Mammary microvascular endothelial cell (primary cell): Measurements from ENCODE around the gene MMUT. TPM values are rescaled to one million over a fixed set of nuclear protein-coding genes. Genes with fewer than 3 reads are reported as not detected.

Experiments
- total RNA-seq: library from RNA; depleted of rRNA; stranded (reverse); fragments of >200 nt; gene quantifications from 2 replicates; pipeline ENCODE4 v1.2.3, GENCODE V29; 2015

Gene MMUT
- 6.5 and 8.4 TPM in 2 replicates for total RNA-seq

DNA sequence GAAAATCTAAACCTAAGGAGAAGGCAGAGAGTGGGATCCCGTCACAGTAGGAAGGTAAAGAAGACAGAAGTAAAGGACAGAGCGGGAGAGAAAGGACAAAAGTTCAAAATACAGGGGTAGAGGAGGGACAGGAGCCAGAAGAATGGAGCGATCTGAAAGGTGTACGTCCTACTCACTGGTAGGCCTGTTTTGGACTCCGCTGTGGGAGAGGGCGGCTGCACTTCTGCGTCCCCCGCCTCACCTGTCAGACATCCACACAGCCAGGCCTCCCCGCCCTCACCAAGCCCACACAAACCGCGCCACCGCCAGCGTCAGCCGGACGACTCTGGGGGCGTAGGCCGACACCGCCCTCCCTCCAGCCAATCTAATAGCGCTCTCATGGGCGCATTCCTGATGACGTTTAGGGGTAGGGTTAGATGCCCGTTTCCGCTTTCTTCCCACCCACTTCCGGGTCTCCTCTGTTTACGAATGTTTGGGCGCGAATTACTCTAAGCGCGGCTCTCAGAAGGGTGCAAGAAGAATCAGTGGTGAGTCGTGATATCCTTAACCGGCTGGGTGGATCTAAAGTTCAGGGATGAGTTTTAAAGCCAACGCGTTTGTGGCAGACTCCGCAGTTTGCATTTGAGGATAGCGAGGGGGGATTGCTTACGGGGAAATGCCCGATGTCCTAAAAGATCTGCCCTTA lies at the start of gene MMUT, which contains the start of gene CENPQ:
Gene MMUT (minus strand): TSS at position 327 of the 685 bp plus-strand sequence. CDS start 3,787 bp downstream, outside the sequence.
Gene CENPQ (plus strand): TSS at position 444 of the 685 bp plus-strand sequence. CDS start 6,807 bp downstream, outside the sequence.

DNA sequence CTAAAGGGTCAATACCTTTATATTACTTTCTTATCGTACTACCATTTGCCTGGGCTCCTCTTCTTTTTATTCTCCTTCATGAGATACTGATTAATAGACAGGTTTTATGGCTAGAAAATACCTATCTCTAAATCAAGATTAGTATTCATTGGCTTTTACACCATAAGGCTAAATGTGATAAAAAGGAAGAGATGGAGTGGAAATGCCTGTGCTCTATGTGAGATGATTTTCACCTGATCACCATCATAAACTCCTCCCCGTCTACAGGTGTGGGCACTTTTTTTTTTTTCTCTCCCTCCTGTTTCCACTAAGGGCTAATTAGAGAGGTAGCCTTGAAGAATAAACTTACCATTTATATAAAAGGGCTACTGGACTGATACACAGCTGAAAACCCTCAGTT lies 36.6 kb upstream of the MMUT start, which contains the start of gene GLYATL3:
Gene GLYATL3 (plus strand): TSS at position 301 of the 400 bp plus-strand sequence. CDS start 12,068 bp downstream, outside the sequence.

Other genes with a start within 250 kb of the MMUT start
- gene CENPQ, start 117 bp upstream of the MMUT start, total RNA-seq: 9.5 and 16.7 TPM in 2 replicates
- not detected in 2 replicates for gene GLYATL3, start 36.7 kb upstream of the MMUT start, total RNA-seq
- 10.6 and 11.3 TPM in 2 replicates for gene C6orf141, start 87.4 kb upstream of the MMUT start, total RNA-seq
- gene RHAG, start 173.6 kb upstream of the MMUT start, total RNA-seq: not detected in 2 replicates